ENCODE measurements around the gene VIL1.

The VIL1 gene

GRCh38 chr2:218392891-218393462, 25.9 kb upstream of the VIL1 start:
- no peaks in the 10 kb centered on the region for H3F3A ChIP-seq (ENCODE audit: insufficient read depth)
- H3K9ac ChIP-seq (ENCODE audit: low read length): no peak overlapping the region
- H3K4me3 ChIP-seq (ENCODE audit: insufficient read depth, low read length, poor library complexity, severe bottlenecking): no peak overlapping the region
- no peaks in the 10 kb centered on the region for H3K9me3 ChIP-seq (ENCODE audit: insufficient read depth, low read length)
- H3K4me2 ChIP-seq (ENCODE audit: low read depth, low read length, poor library complexity, severe bottlenecking): no peak overlapping the region
- H4K20me1 ChIP-seq (ENCODE audit: low read depth, low read length): no peaks in the 10 kb centered on the region
- no peaks in the 10 kb centered on the region for H3K79me2 ChIP-seq (ENCODE audit: insufficient read depth, low read length)
- TF ChIP-seq CTCF (IDR thresholded peaks at IDR 0.05; ENCODE audit: insufficient read depth, low read length, poor library complexity, severe bottlenecking) (no peak), EZH2phosphoT487 (conservative IDR thresholded peaks at IDR 0.05; ENCODE audit: low read length) (no peak)
- no peak overlapping the region for H2AFZ ChIP-seq (ENCODE audit: low read depth, low read length, severe bottlenecking)
- H3K27ac ChIP-seq (ENCODE audit: low read depth, low read length): no peak overlapping the region
- H3K27me3 ChIP-seq (ENCODE audit: low read length): no peaks in the 10 kb centered on the region
- H3K36me3 ChIP-seq (ENCODE audit: low read length): no peaks in the 10 kb centered on the region
- no peaks in the 10 kb centered on the region for H3K9me2 ChIP-seq (replicated peaks; ENCODE audit: insufficient read depth, low read length)

DNA sequence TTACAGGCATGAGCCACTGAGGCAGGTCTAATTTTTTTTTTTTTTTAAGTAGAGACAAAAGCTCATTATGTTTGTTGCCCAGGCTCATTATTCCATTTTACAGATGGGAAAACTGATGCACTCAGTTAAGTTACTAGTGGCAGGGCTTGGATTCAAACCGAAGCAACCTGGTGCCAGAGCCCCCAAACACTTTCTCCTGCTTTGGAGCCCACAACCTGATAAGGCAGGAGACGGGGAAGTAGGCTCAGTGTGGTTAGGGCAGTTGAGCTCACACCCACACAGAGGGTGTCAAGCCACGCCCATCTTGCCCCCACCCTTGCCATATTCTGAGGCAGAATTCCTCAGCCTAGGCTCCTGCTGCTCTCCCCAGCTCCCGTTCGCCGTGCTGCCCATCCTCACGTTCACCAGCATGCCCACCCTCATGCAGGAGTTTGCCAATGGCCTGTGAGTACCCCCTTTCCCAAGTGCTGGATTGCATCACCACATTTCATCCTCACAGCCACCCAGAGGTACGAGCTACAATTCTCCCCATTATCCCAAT, 25.1 kb upstream of the VIL1 start:
- no peaks in the 10 kb centered on the region for H3K9me3 ChIP-seq (ENCODE audit: insufficient read depth, low read length)
- H3K79me2 ChIP-seq (ENCODE audit: insufficient read depth, low read length): no peaks in the 10 kb centered on the region
- TF ChIP-seq EZH2phosphoT487 (conservative IDR thresholded peaks at IDR 0.05; ENCODE audit: low read length) (no peak), CTCF (IDR thresholded peaks at IDR 0.05; ENCODE audit: insufficient read depth, low read length, poor library complexity, severe bottlenecking) (no peak)
- H3K9me2 ChIP-seq (replicated peaks; ENCODE audit: insufficient read depth, low read length): no peaks in the 10 kb centered on the region
- no peaks in the 10 kb centered on the region for H4K20me1 ChIP-seq (ENCODE audit: low read depth, low read length)
- H3K9ac ChIP-seq (ENCODE audit: low read length): no peak overlapping the region
- H3K36me3 ChIP-seq (ENCODE audit: low read length): no peaks in the 10 kb centered on the region
- no peak overlapping the region for H3K4me2 ChIP-seq (ENCODE audit: low read depth, low read length, poor library complexity, severe bottlenecking)
- no peak overlapping the region for H2AFZ ChIP-seq (ENCODE audit: low read depth, low read length, severe bottlenecking)
- no peaks in the 10 kb centered on the region for H3K27me3 ChIP-seq (ENCODE audit: low read length)
- H3K27ac ChIP-seq (ENCODE audit: low read depth, low read length): no peak overlapping the region
- no peak overlapping the region for H3K4me3 ChIP-seq (ENCODE audit: insufficient read depth, low read length, poor library complexity, severe bottlenecking)
- no peaks in the 10 kb centered on the region for H3F3A ChIP-seq (ENCODE audit: insufficient read depth)

GRCh38 chr2:218394298-218395089, 24.4 kb upstream of the VIL1 start:
- Histone ChIP-seq H3K27me3 (ENCODE audit: low read length) (no peaks in the 10 kb centered on the region), H3K36me3 (ENCODE audit: low read length) (no peaks in the 10 kb centered on the region), H3K4me2 (ENCODE audit: low read depth, low read length, poor library complexity, severe bottlenecking) (no peak overlapping the region), H3K9me2 (replicated peaks; ENCODE audit: insufficient read depth, low read length) (no peaks in the 10 kb centered on the region), H3K9ac (ENCODE audit: low read length) (no peak overlapping the region), H3K9me3 (ENCODE audit: insufficient read depth, low read length) (no peaks in the 10 kb centered on the region), H4K20me1 (ENCODE audit: low read depth, low read length) (no peaks in the 10 kb centered on the region), H3F3A (ENCODE audit: insufficient read depth) (no peaks in the 10 kb centered on the region), H3K27ac (ENCODE audit: low read depth, low read length) (no peak overlapping the region), H2AFZ (ENCODE audit: low read depth, low read length, severe bottlenecking) (no peak overlapping the region), H3K79me2 (ENCODE audit: insufficient read depth, low read length) (no peaks in the 10 kb centered on the region), H3K4me3 (ENCODE audit: insufficient read depth, low read length, poor library complexity, severe bottlenecking) (no peak overlapping the region)
- no peak for TF ChIP-seq EZH2phosphoT487 (conservative IDR thresholded peaks at IDR 0.05; ENCODE audit: low read length)
- TF ChIP-seq CTCF (IDR thresholded peaks at IDR 0.05; ENCODE audit: insufficient read depth, low read length, poor library complexity, severe bottlenecking): no peak

All from SU-DHL-6 (cell line).